Keratinocyte (primary cell): ENCODE measurements around the gene TMCC2. TPM values are rescaled to one million over a fixed set of nuclear protein-coding genes. Genes with fewer than 3 reads are reported as not detected.

Experiments
- DNase-seq: peaks from one replicate; pipeline ENCODE4 v3.0.0-alpha.2; 2011; ENCODE audit warnings: low read depth, missing footprints, low spot score
- FAIRE-seq: peaks from 2 replicates; lab custom pipeline; 2011; peaks lifted over from hg19 to GRCh38; lab: Jason Lieb, UNC
- H2AFZ ChIP-seq: 2 replicates; pipeline ENCODE4 v1.6.0; 2012; ENCODE audit warnings: low read length, control low read depth, inconsistent platforms; ENCODE audit not compliant: control insufficient read depth
- H3K27ac ChIP-seq: 2 replicates; pipeline ENCODE4 v1.5.1; 2011; ENCODE audit warnings: low read length; ENCODE audit not compliant: control insufficient read depth, insufficient read depth
- H3K27me3 ChIP-seq: 3 replicates; pipeline ENCODE4 v1.6.0; 2011; ENCODE audit warnings: low read length; ENCODE audit not compliant: control insufficient read depth, insufficient read depth; ENCODE audit errors: extremely low read depth
- H3K36me3 ChIP-seq, 2 experiments: 2 replicates in 1 of 2; 3 replicates in 1 of 2; pipeline ENCODE4 v1.5.1; 2011; ENCODE audit warnings: low read length in 2 of 2, mild to moderate bottlenecking in 1 of 2; ENCODE audit not compliant: control insufficient read depth in 2 of 2, insufficient read depth in 2 of 2; ENCODE audit errors: extremely low read depth in 1 of 2
- H3K4me1 ChIP-seq: 3 replicates; pipeline ENCODE4 v1.5.1; 2011; ENCODE audit warnings: low read length; ENCODE audit not compliant: control insufficient read depth, insufficient read depth; ENCODE audit errors: extremely low read depth
- H3K4me2 ChIP-seq: 3 replicates; pipeline ENCODE4 v1.6.0; 2011; ENCODE audit warnings: low read depth, low read length; ENCODE audit not compliant: control insufficient read depth, insufficient read depth; ENCODE audit errors: extremely low read depth
- H3K4me3 ChIP-seq, 3 experiments: fragments of 200-600 bp in 1 of 3; sonication (generic) in 1 of 3; 2 replicates in 2 of 3; 3 replicates in 1 of 3; pipeline ENCODE4 v1.5.1; 2011 to 2016; ENCODE audit warnings: low read length in 3 of 3, mild to moderate bottlenecking in 3 of 3, control low read depth in 2 of 3, inconsistent platforms in 1 of 3, low read depth in 1 of 3, mixed read lengths in 1 of 3, mixed run types in 1 of 3, moderate library complexity in 1 of 3; ENCODE audit not compliant: control insufficient read depth in 2 of 3, insufficient read depth in 2 of 3; ENCODE audit errors: extremely low read depth in 1 of 3
- H3K79me2 ChIP-seq: 2 replicates; pipeline ENCODE4 v1.6.0; 2012; ENCODE audit warnings: low read length; ENCODE audit not compliant: control insufficient read depth, insufficient read depth
- H3K9ac ChIP-seq: 3 replicates; pipeline ENCODE4 v1.6.0; 2011; ENCODE audit warnings: low read length; ENCODE audit not compliant: control insufficient read depth, insufficient read depth; ENCODE audit errors: extremely low read depth
- H3K9me1 ChIP-seq: 3 replicates; pipeline ENCODE4 v1.6.0; 2011; ENCODE audit warnings: low read length; ENCODE audit not compliant: control insufficient read depth, insufficient read depth; ENCODE audit errors: extremely low read depth
- H3K9me3 ChIP-seq: 2 replicates; pipeline ENCODE4 v1.5.1; 2012; ENCODE audit warnings: low read depth, low read length; ENCODE audit not compliant: control insufficient read depth
- H4K20me1 ChIP-seq: 3 replicates; pipeline ENCODE4 v1.6.0; 2011; ENCODE audit warnings: low read length; ENCODE audit not compliant: control insufficient read depth, insufficient read depth; ENCODE audit errors: extremely low read depth
- CTCF ChIP-seq, 3 experiments: IDR thresholded peaks in 1 of 3; conservative IDR thresholded peaks in 1 of 3; optimal IDR thresholded peaks in 1 of 3; 2 replicates in 2 of 3; 3 replicates in 1 of 3; pipeline versions ENCODE3 to v1.5.1; 2011; ENCODE audit warnings: low read length in 3 of 3, mild to moderate bottlenecking in 3 of 3, moderate library complexity in 2 of 3, control low read depth in 1 of 3, inconsistent platforms in 1 of 3; ENCODE audit not compliant: insufficient read depth in 2 of 3; ENCODE audit errors: extremely low read depth in 1 of 3
- EZH2 ChIP-seq: IDR thresholded peaks from one replicate; pipeline ENCODE4 v1.6.1; 2012; ENCODE audit warnings: inconsistent platforms, mild to moderate bottlenecking, low read length, moderate library complexity
- dilution Hi-C: fragments of 300-500 bp; cut with MboI; formaldehyde crosslinking; loops from one replicate; pipeline ENCODE4 v1.7.0; 2020; ENCODE audit warnings: low sequenced_read_pairs; ENCODE audit not compliant: extremely low pct_ligation_motif_present
- polyA plus RNA-seq, 5 experiments: library from polyadenylated mRNA; depleted of rRNA in 3 of 5; stranded (reverse) in 3 of 5; stranded (forward) in 1 of 5; unstranded in 1 of 5; fragments of >200 nt; gene quantifications; 1 replicate in 1 of 5; 2 replicates in 3 of 5; 3 replicates in 1 of 5; pipeline versions ENCODE4 v1.2.1 to v1.2.3, GENCODE V29; 2011 to 2012; ENCODE audit warnings: missing spikeins in 2 of 5, low read depth in 1 of 5, low replicate concordance in 1 of 5

TMCC2 gene
- polyA plus RNA-seq, 1 donor (not counting 4 experiments of a cell fraction or from before 2014, with no cell fraction given) = 0.60 TPM

DNA sequence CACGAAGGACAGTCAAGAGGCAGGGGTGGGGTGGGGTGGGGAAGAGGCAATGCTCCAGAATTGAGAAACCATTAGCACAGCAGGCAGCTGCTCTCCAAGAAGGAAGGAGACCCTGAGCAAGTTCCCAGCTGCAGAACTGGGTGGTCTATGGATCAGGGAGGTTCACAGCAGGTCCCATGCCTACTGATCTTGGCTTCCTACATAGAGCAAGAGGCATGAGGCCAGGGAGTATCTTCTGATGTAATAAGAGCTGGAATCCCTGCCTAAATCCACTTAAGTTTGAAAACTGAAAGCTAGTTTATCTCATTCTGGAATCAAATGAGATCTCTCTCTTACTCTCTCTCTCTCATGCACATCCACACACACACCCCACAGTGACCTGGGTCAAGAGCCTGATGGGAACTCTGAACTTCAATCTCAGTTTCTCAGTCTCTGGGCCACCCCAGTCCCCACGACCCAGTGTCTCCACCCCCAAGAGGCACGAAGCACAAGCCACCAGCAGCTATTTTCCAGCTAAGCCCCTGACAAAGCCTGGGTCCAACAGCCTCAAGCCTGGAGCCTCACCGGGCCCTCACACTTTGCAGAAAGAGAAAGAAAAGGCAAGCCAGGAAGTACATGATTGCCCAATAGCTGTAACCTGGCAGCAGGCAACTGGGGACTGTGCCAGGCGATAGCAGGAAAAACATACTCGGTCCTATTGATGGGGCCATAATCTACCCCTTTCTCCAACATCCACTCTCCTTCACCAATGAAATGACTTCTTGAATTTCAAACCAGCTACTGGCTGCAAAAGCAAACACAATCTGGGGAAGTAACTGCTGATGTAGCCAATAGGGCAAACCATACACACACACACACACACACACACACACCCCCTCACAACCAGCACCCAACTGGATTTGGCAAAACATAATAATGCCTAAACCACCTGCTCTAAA, 91.6 kb downstream of the TMCC2 start:
- Histone ChIP-seq H3K79me2 (peaks cover 68% of the 10 kb centered on the region), H3K4me3 (peak overlapping the region; percentile 90 to 97 (median 91)), H2AFZ (no peak overlapping the region), H3K27ac (peak overlapping the region; percentile 73), H3K4me2 (peak overlapping the region; percentile 97), H4K20me1 (peaks cover 6% of the 10 kb centered on the region), H3K4me1 (peaks cover 42% of the 10 kb centered on the region), H3K36me3 (peaks cover 0 to 4% of the 10 kb centered on the region in 2 experiments), H3K9ac (peak overlapping the region; percentile 72), H3K9me1 (no peaks in the 10 kb centered on the region), H3K9me3 (no peaks in the 10 kb centered on the region), H3K27me3 (no peaks in the 10 kb centered on the region)
- TF ChIP-seq EZH2 (no peak), CTCF (optimal IDR thresholded peaks at IDR 0.05 in 1 of 3, IDR thresholded peaks at IDR 0.05 in 1 of 3, conservative IDR thresholded peaks at IDR 0.05 in 1 of 3; ENCODE audit: extremely low read depth in 1 of 3, insufficient read depth in 2 of 3, low read length in 3 of 3) (no peak)
- no peak for FAIRE-seq
- dilution Hi-C loops = no loop called here
- no peak for DNase-seq

DNA sequence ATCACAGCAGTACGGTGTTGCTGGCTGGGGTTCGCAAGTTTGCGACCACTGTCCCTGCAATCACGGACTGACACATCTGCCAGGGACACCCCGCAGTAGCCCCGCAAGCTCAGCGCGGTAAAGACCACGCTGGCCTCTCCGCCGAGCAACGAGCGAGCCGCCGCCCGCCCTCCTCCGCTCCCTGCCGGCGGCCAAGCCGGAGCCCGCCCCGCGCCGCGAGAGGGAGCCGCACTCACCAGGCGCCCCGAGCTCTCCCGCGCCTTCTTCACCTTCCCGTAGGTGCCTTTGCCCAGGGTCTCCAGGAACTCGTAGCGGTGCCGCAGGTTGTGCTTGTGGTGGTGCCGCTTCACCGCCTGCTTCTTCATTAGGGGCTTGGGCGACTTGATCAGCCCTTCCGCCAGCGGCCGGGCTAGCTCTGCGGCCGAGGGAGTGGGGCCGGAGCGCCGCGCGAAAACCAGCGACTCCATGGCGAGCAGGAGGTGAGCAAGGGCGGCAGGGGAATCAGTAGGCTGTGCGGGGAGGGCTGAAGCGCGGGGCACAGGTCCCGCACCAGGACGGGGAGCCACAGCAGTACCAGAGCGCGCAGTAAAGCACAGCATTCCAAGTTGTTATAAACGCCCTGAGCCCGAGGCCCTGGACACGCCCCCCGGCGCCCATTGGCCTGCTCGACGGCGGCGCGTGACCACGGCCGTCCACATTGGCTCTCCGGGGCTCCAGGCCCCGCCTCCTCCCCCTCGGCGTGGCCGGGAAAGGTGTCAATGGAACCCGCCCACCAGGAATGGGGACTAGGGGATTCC, 93.6 kb downstream of the TMCC2 start, which contains the start of gene NUAK2:
Gene NUAK2 (minus strand): TSS at position 584 of the 797 bp plus-strand sequence. CDS start 117 bp downstream, at position 467.
- dilution Hi-C loops = no loop called here
- Histone ChIP-seq H3K79me2 (peaks cover 48% of the 10 kb centered on the region), H3K4me3 (peak within 1 kb of the TSS; percentile 91 to 99 (median 97)), H3K4me2 (peak within 1 kb of the TSS; percentile 97), H3K4me1 (peaks cover 45% of the 10 kb centered on the region), H3K9me1 (no peaks in the 10 kb centered on the region), H3K36me3 (no peaks in the 10 kb centered on the region), H2AFZ (peak within 1 kb of the TSS; percentile 76), H4K20me1 (peaks cover 6% of the 10 kb centered on the region), H3K9ac (peak within 1 kb of the TSS; percentile 89), H3K9me3 (no peaks in the 10 kb centered on the region), H3K27me3 (no peaks in the 10 kb centered on the region), H3K27ac (peak within 1 kb of the TSS; percentile 81)
- FAIRE-seq (no peak), DNase-seq (no peak)
- peak; percentile 17 to 53 (median 42) for TF ChIP-seq CTCF (optimal IDR thresholded peaks at IDR 0.05 in 1 of 3, IDR thresholded peaks at IDR 0.05 in 1 of 3, conservative IDR thresholded peaks at IDR 0.05 in 1 of 3; ENCODE audit: extremely low read depth in 1 of 3, insufficient read depth in 2 of 3, low read length in 3 of 3)
- no peak for TF ChIP-seq EZH2
